Fibroblast of lung (primary cell): ENCODE data around the gene TSHZ2. TPM values are rescaled to one million over a fixed set of nuclear protein-coding genes. Genes with fewer than 3 reads are reported as not detected.
"Not testable (repeated sequence)": the region's sequence is repeated elsewhere in the genome, so short reads cannot be mapped to it uniquely, and the experiment has no call there.

Source experiments
- DNase-seq, 2 donors: peaks; one replicate each; pipeline versions ENCODE4 v3.0.0 to v3.0.0-alpha.2; 2010; ENCODE audit warnings: low read depth in 2 of 2
- H2AFZ ChIP-seq: 2 replicates; pipeline ENCODE4 v1.5.1; 2012; ENCODE audit warnings: low read length, control low read depth, inconsistent platforms
- H3K27ac ChIP-seq: 2 replicates; pipeline ENCODE4 v1.5.1; 2011; ENCODE audit warnings: low read length, control low read depth; ENCODE audit not compliant: insufficient read depth
- H3K27me3 ChIP-seq: 2 replicates; pipeline ENCODE4 v1.5.1; 2011; ENCODE audit warnings: mild to moderate bottlenecking, low read length; ENCODE audit not compliant: control insufficient read depth, insufficient read depth
- H3K36me3 ChIP-seq: 2 replicates; pipeline ENCODE4 v1.5.1; 2011; ENCODE audit warnings: low read length; ENCODE audit not compliant: control insufficient read depth, insufficient read depth
- H3K4me1 ChIP-seq: 2 replicates; pipeline ENCODE4 v1.5.1; 2011; ENCODE audit warnings: low read length; ENCODE audit not compliant: control insufficient read depth, insufficient read depth; ENCODE audit errors: extremely low read depth
- H3K4me2 ChIP-seq: 2 replicates; pipeline ENCODE4 v1.5.1; 2011; ENCODE audit warnings: low read length, control low read depth; ENCODE audit not compliant: insufficient read depth; ENCODE audit errors: extremely low read depth
- H3K4me3 ChIP-seq, 4 experiments: fragments of 200-600 bp in 1 of 4; sonication (generic) in 1 of 4; replicated peaks in 1 of 4; 2 replicates each; pipeline ENCODE4 v1.5.1; 2011 to 2016; ENCODE audit warnings: low read length in 4 of 4, low read depth in 3 of 4, mild to moderate bottlenecking in 3 of 4, control low read depth in 2 of 4, inconsistent platforms in 1 of 4, mixed read lengths in 1 of 4; ENCODE audit not compliant: insufficient read depth in 1 of 4; ENCODE audit errors: control extremely low read depth in 1 of 4
- H3K79me2 ChIP-seq: 2 replicates; pipeline ENCODE4 v1.5.1; 2012; ENCODE audit warnings: mild to moderate bottlenecking, low read length, inconsistent platforms; ENCODE audit not compliant: control insufficient read depth, insufficient read depth
- H3K9ac ChIP-seq: 2 replicates; pipeline ENCODE4 v1.5.1; 2011; ENCODE audit warnings: mild to moderate bottlenecking, low read length, control low read depth; ENCODE audit not compliant: insufficient read depth
- H3K9me3 ChIP-seq: 2 replicates; pipeline ENCODE4 v1.5.1; 2012; ENCODE audit warnings: low read depth, low read length; ENCODE audit not compliant: control insufficient read depth, insufficient read depth
- H4K20me1 ChIP-seq: 2 replicates; pipeline ENCODE4 v1.5.1; 2011; ENCODE audit warnings: low read length; ENCODE audit not compliant: control insufficient read depth, insufficient read depth; ENCODE audit errors: extremely low read depth
- EZH2 ChIP-seq: IDR thresholded peaks from 2 replicates; pipeline ENCODE4 v1.5.1; 2012; ENCODE audit warnings: low read length, control low read depth, mild to moderate bottlenecking; ENCODE audit errors: missing control alignments
- polyA plus RNA-seq, 2 donors: library from polyadenylated mRNA; depleted of rRNA in 1 of 2; stranded (reverse) in 1 of 2; unstranded in 1 of 2; fragments of >200 nt; gene quantifications; 2 replicates each; pipeline ENCODE4 v1.2.1, GENCODE V29; 2011 to 2012; ENCODE audit warnings: missing spikeins in 1 of 2
- total RNA-seq: library from RNA; depleted of rRNA; stranded (reverse); fragments of >200 nt; gene quantifications from 2 replicates; pipeline ENCODE4 v1.2.1, GENCODE V29; 2014
- TF ChIP-seq, protein P1 (sequence below), 2 donors: IDR thresholded peaks in 1 of 2; conservative IDR thresholded peaks in 1 of 2; 1 replicate in 1 of 2; 2 replicates in 1 of 2; pipeline ENCODE4 v1.5.1; 2011 to 2012; ENCODE audit warnings: low read length in 2 of 2, control low read depth in 1 of 2, inconsistent platforms in 1 of 2, low read depth in 1 of 2, mild to moderate bottlenecking in 1 of 2

Gene TSHZ2
- total and polyA plus RNA-seq, 2 donors (not counting 1 experiment from before 2014, with no cell fraction given) = 0.15 to 2.6 TPM

DNA sequence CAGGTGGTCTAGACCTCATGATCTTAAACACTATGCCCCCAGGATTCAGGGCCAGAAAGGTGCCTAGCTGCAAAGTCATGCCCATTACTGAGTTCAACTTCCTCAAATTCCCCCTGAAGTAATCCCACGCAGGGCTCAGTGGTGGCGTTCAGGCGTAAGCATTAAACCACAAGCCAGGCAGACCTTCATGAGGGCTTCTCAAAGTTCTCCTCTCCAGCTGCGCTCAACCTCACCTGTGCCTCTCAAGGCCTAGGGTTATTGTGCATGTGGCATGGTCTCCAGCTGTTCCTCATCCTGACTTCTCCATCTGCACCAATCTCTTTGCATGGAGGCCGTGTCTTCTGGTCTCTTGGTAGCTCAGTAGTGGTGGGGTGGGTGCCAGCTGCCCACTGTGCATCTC is 113.6 kb downstream of the TSHZ2 start:
- TF ChIP-seq, protein P1, sequence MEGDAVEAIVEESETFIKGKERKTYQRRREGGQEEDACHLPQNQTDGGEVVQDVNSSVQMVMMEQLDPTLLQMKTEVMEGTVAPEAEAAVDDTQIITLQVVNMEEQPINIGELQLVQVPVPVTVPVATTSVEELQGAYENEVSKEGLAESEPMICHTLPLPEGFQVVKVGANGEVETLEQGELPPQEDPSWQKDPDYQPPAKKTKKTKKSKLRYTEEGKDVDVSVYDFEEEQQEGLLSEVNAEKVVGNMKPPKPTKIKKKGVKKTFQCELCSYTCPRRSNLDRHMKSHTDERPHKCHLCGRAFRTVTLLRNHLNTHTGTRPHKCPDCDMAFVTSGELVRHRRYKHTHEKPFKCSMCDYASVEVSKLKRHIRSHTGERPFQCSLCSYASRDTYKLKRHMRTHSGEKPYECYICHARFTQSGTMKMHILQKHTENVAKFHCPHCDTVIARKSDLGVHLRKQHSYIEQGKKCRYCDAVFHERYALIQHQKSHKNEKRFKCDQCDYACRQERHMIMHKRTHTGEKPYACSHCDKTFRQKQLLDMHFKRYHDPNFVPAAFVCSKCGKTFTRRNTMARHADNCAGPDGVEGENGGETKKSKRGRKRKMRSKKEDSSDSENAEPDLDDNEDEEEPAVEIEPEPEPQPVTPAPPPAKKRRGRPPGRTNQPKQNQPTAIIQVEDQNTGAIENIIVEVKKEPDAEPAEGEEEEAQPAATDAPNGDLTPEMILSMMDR (conservative IDR thresholded peaks at IDR 0.05 in 1 of 2, IDR thresholded peaks at IDR 0.05 in 1 of 2; ENCODE audit: low read depth in 1 of 2, low read length in 2 of 2) = no peak
- TF ChIP-seq EZH2 = no peak
- H3K79me2 ChIP-seq = no peaks in the 10 kb centered on the region
- H3K9ac ChIP-seq = no peak overlapping the region
- no peak overlapping the region for H3K27ac ChIP-seq
- no peak overlapping the region for H2AFZ ChIP-seq
- H3K4me1 ChIP-seq = no peaks in the 10 kb centered on the region
- H4K20me1 ChIP-seq = no peaks in the 10 kb centered on the region
- H3K9me3 ChIP-seq = no peaks in the 10 kb centered on the region
- H3K4me3 ChIP-seq = no peak overlapping the region
- no peak for DNase-seq
- H3K4me2 ChIP-seq = no peak overlapping the region
- no peaks in the 10 kb centered on the region for H3K36me3 ChIP-seq
- H3K27me3 ChIP-seq = no peaks in the 10 kb centered on the region

DNA sequence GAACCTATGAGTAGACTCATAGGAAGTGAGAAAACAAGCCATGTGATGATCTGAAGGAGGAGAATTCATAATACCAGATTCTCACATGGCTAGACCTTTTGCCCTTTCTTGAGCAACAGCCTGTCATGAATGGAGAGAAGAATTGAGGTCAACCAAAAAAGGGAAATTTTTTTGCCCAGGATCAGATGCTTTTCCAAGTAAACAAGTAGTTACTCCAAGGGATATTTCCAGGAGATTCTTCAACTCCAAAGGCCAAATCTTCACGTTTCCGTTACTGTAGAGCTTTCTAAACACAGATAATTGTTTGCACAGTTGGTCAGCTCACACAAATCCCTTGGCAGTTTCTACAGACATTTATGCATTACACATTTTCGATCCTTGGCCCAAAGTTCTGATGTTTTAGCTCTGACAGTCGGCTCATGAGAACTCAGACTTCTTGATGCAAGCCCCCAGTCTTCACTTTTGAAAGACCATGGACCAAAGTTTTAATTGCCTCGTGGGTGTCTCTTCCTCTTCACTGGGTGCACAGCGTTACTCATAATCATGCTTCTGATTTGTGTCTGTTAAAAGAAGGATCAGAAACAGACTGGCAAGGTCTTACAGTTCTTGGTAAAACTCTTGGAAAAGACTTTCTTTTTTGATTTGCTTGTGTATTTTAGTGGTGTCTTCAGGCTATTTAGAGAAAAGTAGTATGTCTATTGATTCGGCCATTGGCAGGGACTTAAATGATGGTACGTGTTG is 115.0 kb downstream of the TSHZ2 start:
- no peak overlapping the region for H3K9ac ChIP-seq
- H3K27ac ChIP-seq = no peak overlapping the region
- H3K4me1 ChIP-seq = no peaks in the 10 kb centered on the region
- no peak overlapping the region for H3K4me2 ChIP-seq
- H3K4me3 ChIP-seq = no peak overlapping the region
- H3K27me3 ChIP-seq = no peaks in the 10 kb centered on the region
- no peak overlapping the region for H2AFZ ChIP-seq
- no peaks in the 10 kb centered on the region for H3K9me3 ChIP-seq
- TF ChIP-seq, protein P1 (conservative IDR thresholded peaks at IDR 0.05 in 1 of 2, IDR thresholded peaks at IDR 0.05 in 1 of 2; ENCODE audit: low read depth in 1 of 2, low read length in 2 of 2) = no peak
- no peak for TF ChIP-seq EZH2
- H3K79me2 ChIP-seq = no peaks in the 10 kb centered on the region
- no peaks in the 10 kb centered on the region for H4K20me1 ChIP-seq
- no peaks in the 10 kb centered on the region for H3K36me3 ChIP-seq
- DNase-seq = peak in 1 of 2 donors; percentile 12

GRCh38 chr20:53088786-53089185 is 116.6 kb downstream of the TSHZ2 start:
- H4K20me1 ChIP-seq = no peaks in the 10 kb centered on the region
- H3K4me2 ChIP-seq = no peak overlapping the region
- H3K4me3 ChIP-seq = no peak overlapping the region
- H2AFZ ChIP-seq = no peak overlapping the region
- no peaks in the 10 kb centered on the region for H3K4me1 ChIP-seq
- TF ChIP-seq, protein P1 (conservative IDR thresholded peaks at IDR 0.05 in 1 of 2, IDR thresholded peaks at IDR 0.05 in 1 of 2; ENCODE audit: low read depth in 1 of 2, low read length in 2 of 2) = no peak
- no peak for TF ChIP-seq EZH2
- H3K9me3 ChIP-seq = no peaks in the 10 kb centered on the region
- H3K27me3 ChIP-seq = no peaks in the 10 kb centered on the region
- H3K9ac ChIP-seq = no peak overlapping the region
- H3K27ac ChIP-seq = no peak overlapping the region
- DNase-seq = no peak
- no peaks in the 10 kb centered on the region for H3K79me2 ChIP-seq
- H3K36me3 ChIP-seq = no peaks in the 10 kb centered on the region

DNA sequence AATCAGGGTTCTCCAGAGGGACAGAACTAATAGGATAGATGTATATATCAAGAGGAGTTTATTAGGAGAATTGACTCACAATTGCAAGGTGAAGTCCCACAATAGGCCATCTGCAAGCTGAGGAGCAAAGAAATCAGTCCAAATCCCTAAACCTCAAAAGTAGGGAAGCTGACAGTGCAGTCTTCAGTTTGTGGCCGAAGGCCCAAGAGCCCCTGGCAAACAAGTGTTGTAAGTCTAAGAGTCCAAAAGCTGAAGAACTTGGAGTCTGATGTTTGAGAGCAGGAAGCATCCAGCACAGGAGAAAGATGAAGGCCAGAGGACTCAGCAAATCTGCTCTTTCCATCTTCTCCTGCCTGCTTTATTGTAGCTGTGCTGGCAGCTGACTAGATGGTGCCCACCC is 117.7 kb downstream of the TSHZ2 start:
- not testable (repeated sequence) for H3K9ac ChIP-seq, H3K27me3 ChIP-seq, H4K20me1 ChIP-seq, H3K4me1 ChIP-seq, DNase-seq, H3K4me3 ChIP-seq, H3K9me3 ChIP-seq, H3K79me2 ChIP-seq, H3K27ac ChIP-seq, H3K36me3 ChIP-seq, H3K4me2 ChIP-seq, H2AFZ ChIP-seq
